Mucosa of gallbladder (tissue), 1 donor: ENCODE measurements around the gene ETV2. TPM values are rescaled to one million over a fixed set of nuclear protein-coding genes. Genes with fewer than 3 reads are reported as not detected.

Source experiments
- total RNA-seq: library from RNA; stranded (reverse); gene quantifications from one replicate; pipeline ENCODE4 v1.2.1, GENCODE V29; 2021
- donor health status: DM: no; HTN: no; CAD: no.

ETV2 gene
- total RNA-seq, 1 donor from 2014 or later = 2.5 TPM

Other genes starting within 250 kb of the ETV2 start
- gene FFAR2, start 193.5 kb upstream of the ETV2 start, total RNA-seq = 0.17 TPM
- gene KRTDAP, start 151.3 kb upstream of the ETV2 start, total RNA-seq = not detected
- 1.8 TPM for gene DMKN, start 128.1 kb upstream of the ETV2 start, total RNA-seq
- not detected for gene SBSN, start 113.4 kb upstream of the ETV2 start, total RNA-seq
- gene GAPDHS, start 108.3 kb upstream of the ETV2 start, total RNA-seq = not detected
- 87.6 TPM for gene TMEM147, start 96.1 kb upstream of the ETV2 start, total RNA-seq
- not detected for gene ATP4A, start 78.1 kb upstream of the ETV2 start, total RNA-seq
- gene PMIS2, start 55.6 kb upstream of the ETV2 start, total RNA-seq = not detected
- gene HAUS5, start 29.0 kb upstream of the ETV2 start, total RNA-seq = 10.7 TPM
- gene RBM42, start 12.7 kb upstream of the ETV2 start, total RNA-seq = 78.3 TPM
- 459 TPM for gene COX6B1, start 6.6 kb downstream of the ETV2 start, total RNA-seq
- 0.89 TPM for gene UPK1A, start 24.8 kb downstream of the ETV2 start, total RNA-seq
- gene ZBTB32, start 62.8 kb downstream of the ETV2 start, total RNA-seq = 0.43 TPM
- 45.1 TPM for gene KMT2B, start 76.3 kb downstream of the ETV2 start, total RNA-seq
- 14.8 TPM for gene IGFLR1, start 100.7 kb downstream of the ETV2 start, total RNA-seq
- 23.9 TPM for gene U2AF1L4, start 103.7 kb downstream of the ETV2 start, total RNA-seq
- gene PSENEN, start 103.9 kb downstream of the ETV2 start, total RNA-seq = 67.9 TPM
- 10.1 TPM for gene LIN37, start 106.8 kb downstream of the ETV2 start, total RNA-seq
- gene HSPB6, start 115.3 kb downstream of the ETV2 start, total RNA-seq = 654 TPM
- gene PROSER3, start 116.4 kb downstream of the ETV2 start, total RNA-seq = 31.2 TPM
- 20.1 TPM for gene ARHGAP33, start 133.8 kb downstream of the ETV2 start, total RNA-seq
- gene PRODH2, start 171.1 kb downstream of the ETV2 start, total RNA-seq = 0.46 TPM
- 0.06 TPM for gene NPHS1, start 210.8 kb downstream of the ETV2 start, total RNA-seq
- 0.12 TPM for gene KIRREL2, start 215.2 kb downstream of the ETV2 start, total RNA-seq
- 85.6 TPM for gene APLP1, start 226.8 kb downstream of the ETV2 start, total RNA-seq